Breast epithelium (tissue), 4 donors: ENCODE results near the gene ALKBH3. TPM values are rescaled to one million over a fixed set of nuclear protein-coding genes. Genes with fewer than 3 reads are reported as not detected.
A peak's percentile ranks its signal among the peaks of the same experiment; 100 is the strongest.

ENCODE experiments used
- DNase-seq, 2 donors: peaks; one replicate each; pipeline ENCODE4 v3.0.0-alpha.2; 2019; ENCODE audit warnings: low spot score in 2 of 2
- H3K27ac ChIP-seq, 2 donors: fragments of 200-600 bp; sonication (generic) in 1 of 2; one replicate each; pipeline ENCODE4 v1.5.1; 2016 to 2019; ENCODE audit warnings: mild to moderate bottlenecking in 1 of 2
- H3K27me3 ChIP-seq, 2 donors: fragments of 200-600 bp; sonication (generic) in 1 of 2; one replicate each; pipeline versions ENCODE4 v1.5.1 to v1.6.0; 2017 to 2019; ENCODE audit warnings: control low read depth in 1 of 2, mild to moderate bottlenecking in 1 of 2
- H3K36me3 ChIP-seq: fragments of 200-600 bp; one replicate; pipeline ENCODE4 v1.5.1; 2019
- H3K4me1 ChIP-seq, 2 donors: fragments of 200-600 bp; sonication (generic); one replicate each; pipeline ENCODE4 v1.5.1; 2016 to 2019; ENCODE audit warnings: control low read depth in 1 of 2
- H3K4me3 ChIP-seq, 3 donors: fragments of 200-600 bp; sonication (generic); 1 replicate in 2 of 3; 2 replicates in 1 of 3; pipeline ENCODE4 v1.5.1; 2016 to 2019; ENCODE audit warnings: mild to moderate bottlenecking in 3 of 3, moderate library complexity in 2 of 3
- H3K9me3 ChIP-seq, 2 donors: fragments of 200-600 bp; sonication (generic) in 1 of 2; one replicate each; pipeline ENCODE4 v1.5.1; 2016 to 2019; ENCODE audit warnings: control low read depth in 1 of 2
- CTCF ChIP-seq, 3 donors: fragments of 450-650 bp; IDR thresholded peaks; one replicate each; pipeline ENCODE4 v1.5.1; 2016 to 2017; ENCODE audit warnings: antibody characterized with exemption in 3 of 3, mild to moderate bottlenecking in 3 of 3, moderate library complexity in 3 of 3
- POLR2A ChIP-seq: fragments of 450-650 bp; IDR thresholded peaks from one replicate; pipeline ENCODE4 v1.6.1; 2016; ENCODE audit warnings: antibody characterized with exemption, mild to moderate bottlenecking, moderate library complexity
- POLR2AphosphoS5 ChIP-seq, 3 donors: sonication (generic); formaldehyde crosslinking; IDR thresholded peaks; one replicate each; pipeline ENCODE4 v1.6.1; 2017; ENCODE audit warnings: antibody characterized with exemption in 3 of 3
- intact Hi-C: fragments of 100-400 bp; cut with DNase I; formaldehyde crosslinking; loops from one replicate; pipeline ENCODE4 v1.15.1; 2023; ENCODE audit warnings: low total_unique reads
- total RNA-seq, 3 donors: library from RNA; depleted of rRNA; stranded (reverse); fragments of >200 nt; gene quantifications; one replicate each; pipeline ENCODE4 v1.1.0, GENCODE V29; 2016

Gene ALKBH3
- total RNA-seq, 3 donors from 2014 or later = 29.0 to 40.7 (median 33.1) TPM

GRCh38 chr11:43899094-43899493 is 18.5 kb downstream of the ALKBH3 start:
- no peak for DNase-seq
- TF ChIP-seq CTCF (IDR thresholded peaks at IDR 0.05) (no peak), POLR2AphosphoS5 (IDR thresholded peaks at IDR 0.05) (no peak), POLR2A (no peak)
- Histone ChIP-seq H3K4me1 (no peaks in the 10 kb centered on the region), H3K9me3 (no peaks in the 10 kb centered on the region), H3K27me3 (no peaks in the 10 kb centered on the region), H3K36me3 (peaks cover 3% of the 10 kb centered on the region), H3K4me3 (no peak overlapping the region), H3K27ac (no peak overlapping the region)
- intact Hi-C loops = no loop called here

- intact Hi-C loops = no loop called here
- peaks cover 0 to 5% of the 10 kb centered on the region in 2 donors for H3K4me1 ChIP-seq
- no peak overlapping the region for H3K27ac ChIP-seq
- H3K27me3 ChIP-seq = no peaks in the 10 kb centered on the region
- H3K9me3 ChIP-seq = no peaks in the 10 kb centered on the region
- peaks cover 3% of the 10 kb centered on the region for H3K36me3 ChIP-seq
- H3K4me3 ChIP-seq = no peak overlapping the region
- DNase-seq = no peak
- TF ChIP-seq POLR2AphosphoS5 (IDR thresholded peaks at IDR 0.05) (no peak), POLR2A (no peak), CTCF (IDR thresholded peaks at IDR 0.05) (no peak)
Observed at GRCh38 chr11:43901551-43901950, 20.9 kb downstream of the ALKBH3 start.

- H3K9me3 ChIP-seq = no peaks in the 10 kb centered on the region
- peaks cover 0 to 5% of the 10 kb centered on the region in 2 donors for H3K4me1 ChIP-seq
- intact Hi-C loops = no loop called here
- TF ChIP-seq CTCF (IDR thresholded peaks at IDR 0.05) = no peak
- H3K27ac ChIP-seq = no peak overlapping the region
- peaks cover 3% of the 10 kb centered on the region for H3K36me3 ChIP-seq
- no peak for DNase-seq
- no peak overlapping the region for H3K4me3 ChIP-seq
- H3K27me3 ChIP-seq = no peaks in the 10 kb centered on the region
Observed at GRCh38 chr11:43903078-43903477, 22.4 kb downstream of the ALKBH3 start.

GRCh38 chr11:43903969-43904368 is 23.3 kb downstream of the ALKBH3 start:
- Histone ChIP-seq H3K27ac (no peak overlapping the region), H3K4me1 (peaks cover 0 to 5% of the 10 kb centered on the region in 2 donors), H3K27me3 (no peaks in the 10 kb centered on the region), H3K36me3 (peaks cover 3% of the 10 kb centered on the region), H3K9me3 (no peaks in the 10 kb centered on the region), H3K4me3 (no peak overlapping the region)
- no peak for TF ChIP-seq POLR2A
- TF ChIP-seq POLR2AphosphoS5 (IDR thresholded peaks at IDR 0.05) = no peak
- TF ChIP-seq CTCF (IDR thresholded peaks at IDR 0.05) = no peak
- intact Hi-C loops = no loop called here
- no peak for DNase-seq

GRCh38 chr11:43904742-43905535 is 24.3 kb downstream of the ALKBH3 start:
- DNase-seq = no peak
- Histone ChIP-seq H3K36me3 (peaks cover 3% of the 10 kb centered on the region), H3K27me3 (no peaks in the 10 kb centered on the region), H3K4me1 (peaks cover 0 to 5% of the 10 kb centered on the region in 2 donors), H3K27ac (peak overlapping the region; percentile 34 to 62), H3K9me3 (no peaks in the 10 kb centered on the region), H3K4me3 (no peak overlapping the region)
- TF ChIP-seq POLR2A = no peak
- no peak for TF ChIP-seq POLR2AphosphoS5 (IDR thresholded peaks at IDR 0.05)
- TF ChIP-seq CTCF (IDR thresholded peaks at IDR 0.05) = no peak
- intact Hi-C loops = no loop called here
